Muscle of back (tissue), 11 donors: ENCODE results near the gene ZNF438. TPM values are rescaled to one million over a fixed set of nuclear protein-coding genes. Genes with fewer than 3 reads are reported as not detected.
"Not testable (repeated sequence)": the region's sequence is repeated elsewhere in the genome, so short reads cannot be mapped to it uniquely, and the experiment has no call there.

Experiments
- DNase-seq, 3 donors: peaks; one replicate each; pipeline versions ENCODE4 v3.0.0 to v3.0.0-alpha.2; 2013
- polyA plus RNA-seq, 10 donors: library from polyadenylated mRNA; unstranded; fragments of 120-200 nt; gene quantifications; one replicate each; pipeline ENCODE4 v1.2.1, GENCODE V29; 2013; ENCODE audit not compliant: insufficient read length in 10 of 10

ZNF438 gene
- polyA plus RNA-seq, 10 donors, result 9.9 to 19.7 (median 13.1) TPM

DNA sequence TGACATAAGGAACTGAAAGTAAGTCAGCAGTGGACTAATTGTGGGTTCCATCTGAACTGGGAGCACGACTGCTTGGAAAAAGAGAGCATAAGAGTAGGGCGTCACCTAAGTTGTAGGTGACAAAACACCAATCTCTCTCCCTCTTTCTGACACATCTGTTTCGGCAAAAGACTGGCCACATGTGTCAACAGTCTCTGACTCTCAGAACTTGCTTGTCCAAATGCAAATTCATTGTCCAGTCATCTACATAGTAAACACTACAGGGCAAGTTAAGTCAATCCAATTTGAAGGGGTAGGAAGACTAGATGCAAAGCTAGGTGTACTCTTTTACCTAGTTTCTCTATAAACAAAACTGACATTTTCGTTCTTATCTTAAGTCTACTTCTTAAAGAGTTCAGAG is 87.7 kb downstream of the ZNF438 start:
- DNase-seq, result no peak

- DNase-seq, result no peak
Observed at GRCh38 chr10:30943451-30943850, 88.2 kb downstream of the ZNF438 start.

- peak in 1 of 3 donors; percentile 43 for DNase-seq
Observed at GRCh38 chr10:30940256-30940655, 91.4 kb downstream of the ZNF438 start.

- DNase-seq, result peak in 1 of 3 donors; percentile 20
Observed at GRCh38 chr10:30939643-30940251, 91.9 kb downstream of the ZNF438 start.

GRCh38 chr10:30935078-30935477 is 96.6 kb downstream of the ZNF438 start:
- no peak for DNase-seq

DNA sequence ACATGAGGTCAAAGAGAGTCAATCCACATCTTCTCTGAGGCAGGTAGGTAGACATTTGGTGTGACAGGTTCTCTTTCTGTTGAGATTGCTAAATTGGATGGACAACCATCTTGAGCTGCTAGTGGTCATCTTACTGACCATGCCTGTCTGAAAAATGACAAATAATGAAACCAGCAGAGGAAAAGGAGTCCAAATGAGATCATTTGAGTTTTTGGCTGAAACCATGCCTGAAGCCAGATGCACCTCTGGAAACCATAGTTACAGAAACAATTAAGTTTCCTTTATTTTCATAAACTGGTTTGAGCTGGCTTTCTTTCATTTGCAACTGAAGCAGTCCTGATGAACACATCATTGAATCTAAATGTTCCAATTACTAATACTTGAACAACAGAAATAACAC is 100.6 kb downstream of the ZNF438 start:
- no peak for DNase-seq

DNA sequence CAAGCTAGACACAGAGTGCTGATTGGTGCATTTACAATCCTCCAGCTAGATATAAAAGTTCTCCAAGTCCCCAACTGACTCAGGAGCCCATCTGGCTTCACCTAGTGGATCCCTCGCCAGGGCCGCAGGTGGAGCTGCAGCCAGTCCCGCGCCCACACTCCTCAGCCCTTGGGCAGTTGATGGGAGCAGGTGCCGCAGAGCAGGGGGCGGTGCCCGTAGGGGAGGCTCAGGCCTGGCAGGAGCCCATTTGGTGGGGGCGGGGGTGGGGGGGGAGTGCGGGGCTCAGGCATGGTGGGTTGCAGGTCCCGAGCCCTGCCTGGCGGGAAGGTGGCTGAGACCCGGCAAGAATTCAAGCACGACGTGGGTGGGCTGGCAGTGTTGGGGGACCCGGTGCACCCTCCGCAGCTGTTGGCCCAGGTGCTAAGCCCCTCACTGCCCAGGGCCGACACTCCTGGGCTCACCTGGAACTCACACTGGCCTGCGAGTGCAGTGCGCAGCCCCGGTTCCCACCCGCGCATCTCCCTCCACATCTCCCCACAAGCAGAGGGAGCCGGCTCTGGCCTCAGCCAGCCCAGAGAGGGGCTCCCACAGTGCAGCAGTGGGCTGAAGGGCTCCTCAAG is 101.7 kb downstream of the ZNF438 start:
- DNase-seq, result no peak

DNA sequence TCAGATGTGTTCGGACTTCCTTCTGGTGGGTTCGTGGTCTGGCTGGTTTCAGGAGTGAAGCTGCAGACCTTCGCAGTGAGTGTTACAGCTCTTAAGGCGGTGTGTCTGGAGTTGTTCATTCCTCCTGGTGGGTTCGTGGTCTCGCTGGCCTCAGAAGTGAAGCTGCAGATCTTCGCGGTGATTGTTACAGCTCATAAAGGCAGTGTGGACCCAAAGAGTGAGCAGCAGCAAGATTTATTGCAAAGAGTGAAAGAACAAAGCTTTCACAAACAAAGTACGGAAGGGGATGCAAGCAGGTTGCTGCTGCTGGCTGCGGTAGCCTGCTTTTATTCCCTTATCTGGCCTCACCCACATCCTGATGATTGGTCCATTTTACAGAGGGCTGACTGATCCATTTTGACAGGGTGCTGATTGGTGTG is 102.3 kb downstream of the ZNF438 start:
- DNase-seq, result not testable (repeated sequence)

DNA sequence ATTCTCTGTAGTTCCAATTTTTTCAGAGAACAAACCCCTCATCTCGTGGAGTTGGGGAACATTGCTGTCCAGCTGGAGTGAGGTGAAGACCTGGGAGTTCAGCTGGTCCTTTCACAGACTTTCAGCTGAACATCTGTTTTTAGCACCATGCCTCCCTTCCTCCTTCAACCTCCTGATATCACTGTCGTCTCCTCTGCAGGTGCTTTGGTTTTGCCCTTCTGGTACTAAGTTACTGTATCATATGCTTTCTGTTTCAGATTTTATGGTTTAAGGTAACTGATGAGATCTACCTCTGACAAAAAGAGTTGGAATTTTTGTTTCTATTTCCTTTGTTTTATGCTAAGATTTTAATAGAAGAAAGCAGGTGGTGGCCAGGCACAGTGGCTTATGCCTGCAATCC is 102.9 kb downstream of the ZNF438 start:
- no peak for DNase-seq

DNA sequence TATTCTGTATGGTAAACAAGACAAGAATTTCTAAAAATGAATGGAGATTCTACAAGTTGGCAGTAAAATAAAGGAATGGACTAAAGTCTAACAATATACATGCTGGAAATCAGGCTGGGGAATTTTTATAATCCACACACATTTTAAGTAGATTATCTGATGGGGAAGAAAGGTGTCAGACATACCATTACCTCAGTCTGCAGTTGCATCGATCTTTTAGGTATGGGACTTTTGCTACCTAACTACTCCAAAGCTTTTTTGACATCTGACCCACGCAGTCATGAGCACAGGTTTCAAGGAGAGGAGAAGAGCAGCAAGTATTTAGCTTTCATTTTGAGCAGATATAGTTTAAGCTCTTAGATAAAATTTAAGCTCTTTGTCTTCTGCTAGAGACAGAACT is 113.0 kb downstream of the ZNF438 start:
- no peak for DNase-seq

DNA sequence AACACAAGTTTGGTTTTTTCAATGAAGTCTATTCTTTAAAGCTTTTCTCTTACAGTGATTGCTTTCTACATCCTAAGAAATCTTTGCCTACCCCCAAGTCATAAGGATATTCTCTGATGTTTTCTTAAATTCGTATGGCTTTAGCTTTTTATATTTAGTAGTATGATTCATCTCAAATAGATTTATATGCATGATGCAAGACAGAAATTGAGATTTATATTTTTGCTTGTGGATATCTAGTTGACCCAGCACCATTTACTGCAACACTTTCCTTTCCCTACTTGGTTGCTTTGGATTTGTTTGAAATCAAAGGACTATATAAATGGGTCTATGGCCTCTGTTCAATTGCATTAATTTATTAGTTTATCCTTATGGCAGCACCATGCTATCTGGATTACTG is 113.9 kb downstream of the ZNF438 start:
- DNase-seq, result no peak

DNA sequence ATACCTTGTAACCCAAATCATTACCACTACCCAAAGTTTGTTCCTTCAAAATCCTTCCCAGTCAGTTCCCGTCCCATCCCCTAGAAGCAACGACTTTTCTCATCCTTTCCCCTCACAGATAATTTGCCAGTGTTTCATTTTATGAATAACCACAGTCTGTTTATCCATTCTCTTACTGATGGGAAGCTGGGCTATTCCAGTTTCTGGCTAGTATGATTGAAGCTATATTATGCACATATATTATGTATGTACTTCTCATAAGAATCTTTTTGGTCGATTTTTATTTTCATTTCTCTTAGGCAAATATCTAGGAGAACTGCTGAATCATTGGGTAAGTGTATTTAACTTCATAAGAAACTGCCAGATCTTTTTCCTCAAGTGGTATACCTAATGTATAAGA is 114.6 kb downstream of the ZNF438 start:
- no peak for DNase-seq

- DNase-seq, result no peak
Observed at GRCh38 chr10:30915146-30915545, 116.5 kb downstream of the ZNF438 start.

DNA sequence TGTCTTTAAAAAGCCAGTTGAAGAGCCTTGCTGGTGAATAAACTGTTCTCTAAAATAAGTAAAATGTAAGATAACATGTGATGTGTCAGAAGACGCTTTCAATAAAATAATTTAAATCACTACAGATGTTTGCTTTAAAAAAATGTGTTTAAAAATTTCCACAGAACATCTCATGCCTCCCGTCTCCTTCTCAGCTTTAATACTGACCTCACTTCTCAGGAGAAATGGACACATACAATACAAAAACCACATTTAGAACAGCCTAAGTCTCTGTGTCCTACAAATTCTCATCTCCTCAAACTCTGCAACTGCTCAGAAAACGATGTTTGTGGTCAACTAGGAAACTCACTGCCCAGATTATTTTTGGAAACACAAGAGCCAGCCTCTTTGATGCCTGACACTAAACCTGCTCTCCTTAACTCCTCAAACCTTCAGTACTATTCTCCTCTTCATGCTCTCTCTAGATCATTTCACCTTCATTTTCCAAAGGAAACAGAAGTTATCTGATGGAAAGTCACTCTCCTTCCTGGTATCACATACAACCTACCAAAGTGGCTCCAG is 120.3 kb downstream of the ZNF438 start:
- DNase-seq, result peak in 1 of 3 donors; percentile 17

GRCh38 chr10:30903397-30904138 is 128.1 kb downstream of the ZNF438 start:
- DNase-seq, result peak; percentile 9 to 36 (median 14)

- no peak for DNase-seq
Observed at GRCh38 chr10:30902621-30903396, 128.9 kb downstream of the ZNF438 start.

DNA sequence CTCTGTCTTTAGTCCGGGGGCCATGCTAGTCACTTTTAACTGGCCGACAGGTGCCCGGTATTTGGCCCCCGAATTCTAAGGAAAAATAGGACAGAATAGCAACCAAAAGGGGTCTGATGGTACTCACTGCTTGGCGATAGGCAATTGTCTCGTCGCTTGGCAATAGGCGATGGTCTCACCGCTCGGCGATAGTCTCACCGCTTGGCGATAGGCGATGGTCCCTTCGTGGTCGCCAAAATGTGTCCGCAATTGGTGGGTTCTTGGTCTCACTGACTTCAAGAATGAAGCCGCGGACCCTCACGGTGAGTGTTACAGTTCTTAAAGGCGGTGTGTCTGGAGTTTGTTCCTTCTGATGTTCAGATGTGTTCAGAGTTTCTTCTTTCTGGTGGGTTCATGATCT is 130.2 kb downstream of the ZNF438 start:
- DNase-seq, result not testable (repeated sequence)

GRCh38 chr10:30898964-30899363 is 132.7 kb downstream of the ZNF438 start:
- DNase-seq, result no peak

GRCh38 chr10:30897547-30897946 is 134.1 kb downstream of the ZNF438 start:
- DNase-seq, result no peak

- DNase-seq, result no peak
Observed at GRCh38 chr10:30897048-30897447, 134.6 kb downstream of the ZNF438 start.

- DNase-seq, result no peak
Observed at GRCh38 chr10:30894221-30894620, 137.4 kb downstream of the ZNF438 start.

DNA sequence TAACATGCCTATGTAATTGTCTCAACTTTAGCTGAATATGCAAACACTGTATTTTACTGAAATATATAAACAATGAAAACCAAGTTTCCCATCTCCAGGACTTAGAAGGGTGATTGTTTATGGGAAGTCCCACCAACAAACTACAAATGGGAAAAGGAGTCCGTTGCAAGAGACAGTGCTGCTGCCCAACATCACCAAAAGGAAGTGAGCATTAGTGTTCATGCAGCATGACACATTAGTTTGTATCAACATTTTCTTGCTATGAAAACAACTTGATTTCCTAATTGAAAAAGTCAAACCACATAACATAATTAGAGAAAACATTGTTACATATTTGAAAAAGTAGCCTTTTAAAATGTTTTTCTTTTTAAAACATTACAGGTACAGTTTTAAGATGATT is 138.5 kb downstream of the ZNF438 start:
- DNase-seq, result no peak
